H1 (cell line): ENCODE results near the gene GABRG3. TPM values are rescaled to one million over a fixed set of nuclear protein-coding genes. Genes with fewer than 3 reads are reported as not detected.

Experiments used
- EZH2 ChIP-seq: fragments of 200-600 bp; sonication (generic); IDR thresholded peaks from 2 replicates; pipeline ENCODE4 v1.7.1; 2012; ENCODE audit warnings: low read depth, mild to moderate bottlenecking, moderate library complexity, low read length, inconsistent platforms; ENCODE audit not compliant: severe bottlenecking
- GABPA ChIP-seq: IDR thresholded peaks from 2 replicates; pipeline ENCODE4 v1.6.1; 2011; ENCODE audit warnings: mild to moderate bottlenecking, low read length, moderate library complexity, borderline replicate concordance; ENCODE audit not compliant: insufficient read depth
- HDAC6 ChIP-seq: IDR thresholded peaks from one replicate; pipeline ENCODE4 v1.7.1; 2012; ENCODE audit warnings: low read depth, mild to moderate bottlenecking, inconsistent platforms, low read length, moderate library complexity
- RAD21 ChIP-seq, 2 experiments: IDR thresholded peaks in 1 of 2; conservative IDR thresholded peaks in 1 of 2; 2 replicates each; pipeline ENCODE4 v1.6.1; 2011; ENCODE audit warnings: low read depth in 2 of 2, low read length in 2 of 2, improper control_type of control experiment in 1 of 2, inconsistent platforms in 1 of 2, mild to moderate bottlenecking in 1 of 2, moderate library complexity in 1 of 2
- TEAD4 ChIP-seq: IDR thresholded peaks from 2 replicates; pipeline ENCODE4 v1.6.1; 2012; ENCODE audit warnings: low read depth, low read length, inconsistent platforms, mixed read lengths
- ZNF274 ChIP-seq: IDR thresholded peaks from 2 replicates; pipeline ENCODE4 v1.7.0; 2012; ENCODE audit warnings: low read length, borderline replicate concordance; ENCODE audit errors: extremely low read depth
- polyA plus RNA-seq, 7 experiments: library from polyadenylated mRNA; depleted of rRNA in 3 of 7; stranded (reverse) in 5 of 7; unstranded in 2 of 7; fragments of >200 nt in 5 of 7; fragments of 200-250 nt in 2 of 7; gene quantifications; 1 replicate in 5 of 7; 2 replicates in 1 of 7; 4 replicates in 1 of 7; pipeline versions ENCODE4 v1.2.1 to v1.2.3, GENCODE V29; 2011 to 2013; ENCODE audit warnings: missing spikeins in 2 of 7, mixed read lengths in 2 of 7
- total RNA-seq: library from RNA; stranded (reverse); fragmentation: NEBNext Ultra II Directional; extraction: Animal tissue kit (Norgen Biotek cat#: 25700); gene quantifications from 2 replicates; pipeline ENCODE4 v1.2.1, GENCODE V29; 2021

Gene GABRG3
- total and polyA plus RNA-seq, 2 of the 8 experiments (the other 6 are each of a cell fraction or from before 2014, with no cell fraction given): 0.17 to 0.80 TPM

- no peak for TF ChIP-seq HDAC6
- TF ChIP-seq TEAD4: no peak
- no peak for TF ChIP-seq GABPA
- no peak for TF ChIP-seq EZH2
- TF ChIP-seq ZNF274: no peak
- no peak for TF ChIP-seq RAD21 (IDR thresholded peaks at IDR 0.05 in 1 of 2, conservative IDR thresholded peaks at IDR 0.05 in 1 of 2; ENCODE audit: low read depth in 2 of 2, low read length in 2 of 2)
Measured at GRCh38 chr15:27182561-27183110, 211.7 kb downstream of the GABRG3 start (continued).
